ENCODE measurements around the gene JAM3. TPM values are rescaled to one million over a fixed set of nuclear protein-coding genes. Genes with fewer than 3 reads are reported as not detected.

JAM3 gene
- total and polyA plus RNA-seq, 2 donors (not counting 3 experiments of a cell fraction or from before 2014, with no cell fraction given): 78.8 to 137 TPM

- no peaks in the 10 kb centered on the region for H3K9me3 ChIP-seq (replicated peaks; ENCODE audit: control insufficient read depth, insufficient read depth, low read length)
- no peak overlapping the region for H3K4me3 ChIP-seq (replicated peaks in 1 of 3; ENCODE audit: insufficient read depth in 1 of 3, low read depth in 1 of 3, low read length in 3 of 3)
- dilution Hi-C loops (cut with MboI; ENCODE audit: extremely low pct_ligation_motif_present, low sequenced_read_pairs) (no loop called here), intact Hi-C loops (cut with micrococcal nuclease) (no loop called here)
- BruUV-seq (replicated peaks): no TSS peak
- H3K36me3 ChIP-seq (ENCODE audit: control insufficient read depth in 2 of 2, extremely low read depth in 1 of 2, insufficient read depth in 2 of 2, low read length in 2 of 2): peaks cover 3 to 9% of the 10 kb centered on the region in 2 experiments
- POLR2A ChIA-PET: no interaction called here
- no peaks in the 10 kb centered on the region for H3K9me1 ChIP-seq (replicated peaks; ENCODE audit: control insufficient read depth, extremely low read depth, insufficient read depth, low read length)
- H3K9ac ChIP-seq (replicated peaks; ENCODE audit: extremely low read depth, insufficient read depth, low read length): no peak overlapping the region
- no peak for FAIRE-seq
- TF ChIP-seq JUN (IDR thresholded peaks at IDR 0.05; ENCODE audit: borderline replicate concordance, insufficient read depth, insufficient read length, low read depth) (no peak), POLR2A (IDR thresholded peaks at IDR 0.05; ENCODE audit: low read depth, low read length) (no peak), FOS (IDR thresholded peaks at IDR 0.05; ENCODE audit: borderline replicate concordance, insufficient read depth, low read length) (no peak), POLR2AphosphoS5 (IDR thresholded peaks at IDR 0.05; ENCODE audit: insufficient read depth, low read depth, low read length) (no peak), EZH2 (IDR thresholded peaks at IDR 0.05; ENCODE audit: borderline replicate concordance, low read depth, low read length, severe bottlenecking) (no peak), MAX (IDR thresholded peaks at IDR 0.05; ENCODE audit: insufficient read depth, insufficient read length) (no peak), CTCF (IDR thresholded peaks at IDR 0.05; ENCODE audit: extremely low read depth in 1 of 2, insufficient read depth in 1 of 2, low read depth in 1 of 2, low read length in 2 of 2) (no peak), MYC (IDR thresholded peaks at IDR 0.05; ENCODE audit: low read depth, low read length) (no peak), GATA2 (IDR thresholded peaks at IDR 0.05; ENCODE audit: insufficient read depth, insufficient read length, low read depth, low read length) (no peak)
- H2AFZ ChIP-seq (ENCODE audit: low read depth, low read length): no peak overlapping the region
- no peaks in the 10 kb centered on the region for H3K27me3 ChIP-seq (ENCODE audit: control insufficient read depth in 2 of 2, insufficient read depth in 2 of 2, low read length in 2 of 2)
- no peak overlapping the region for H3K27ac ChIP-seq (ENCODE audit: insufficient read depth, low read depth, low read length)
- no peaks in the 10 kb centered on the region for H3K79me2 ChIP-seq (ENCODE audit: control insufficient read depth, insufficient read depth, low read length)
- H3K4me1 ChIP-seq (ENCODE audit: control insufficient read depth, extremely low read depth, insufficient read depth, low read length): no peaks in the 10 kb centered on the region
- CTCF ChIA-PET: interaction anchor here (1.1 kb wide), 1 partner anchor 12 kb away, joined by 3 read pairs; no protein-coding TSS in a partner anchor
- no peaks in the 10 kb centered on the region for H4K20me1 ChIP-seq (replicated peaks; ENCODE audit: control insufficient read depth, extremely low read depth, insufficient read depth, low read length)
- no peak for DNase-seq (ENCODE audit: low read depth, low spot score)
- H3K4me2 ChIP-seq (ENCODE audit: insufficient read depth, low read length): no peak overlapping the region
Measured at GRCh38 chr11:134176284-134176683, 107.4 kb downstream of the JAM3 start.
